SH-SY5Y (cell line): ENCODE data around the gene DYRK3.

Experiments
- GATA2 ChIP-seq: IDR thresholded peaks from 2 replicates; pipeline ENCODE4 v1.6.1; 2011; ENCODE audit warnings: mild to moderate bottlenecking, low read depth, low read length
- GATA3 ChIP-seq: IDR thresholded peaks from 2 replicates; pipeline ENCODE4 v1.6.1; 2011; ENCODE audit warnings: low read depth, mild to moderate bottlenecking, low read length, moderate library complexity

DNA sequence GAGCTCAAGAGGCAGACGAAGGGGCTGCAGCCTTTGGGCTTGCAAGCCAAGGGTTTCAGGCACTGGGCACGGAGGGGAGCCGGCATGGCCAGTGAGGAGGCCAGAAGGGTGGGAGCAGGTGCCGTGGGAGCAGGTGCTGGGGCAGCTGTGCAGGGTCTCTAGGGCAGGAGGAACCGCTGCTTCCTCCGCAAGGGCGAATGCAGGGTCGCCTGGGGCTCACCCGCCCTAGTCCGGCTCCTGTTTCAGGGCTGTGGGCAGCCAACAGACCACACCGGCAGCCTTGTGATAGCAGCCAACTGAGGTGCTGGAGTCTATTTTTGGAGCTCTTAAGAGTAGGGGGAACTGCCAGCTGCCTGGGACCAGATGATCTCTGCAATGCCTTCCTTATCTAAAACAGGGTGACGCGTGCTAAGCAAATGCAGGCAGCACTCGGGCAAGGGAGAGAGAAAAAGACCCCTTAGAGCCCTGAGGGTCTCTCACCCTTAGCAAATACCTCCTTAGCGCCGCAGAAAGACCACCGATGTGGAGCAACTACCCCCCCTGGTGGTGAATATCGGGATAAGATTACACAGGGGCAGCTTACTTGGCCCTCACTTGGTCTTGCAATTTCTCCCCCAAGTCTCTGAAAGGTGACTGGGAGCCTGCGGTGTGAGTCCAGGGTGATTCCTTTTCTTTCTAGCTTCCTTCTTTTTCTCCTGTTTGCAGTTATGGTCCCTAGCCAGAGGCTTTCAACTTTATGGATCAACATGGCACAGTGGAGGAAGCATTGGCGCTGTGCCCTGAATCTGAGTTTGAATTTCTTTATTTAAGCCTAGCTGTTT, 28.7 kb downstream of the DYRK3 start:
- TF ChIP-seq GATA2, result no peak
- no peak for TF ChIP-seq GATA3
